Stimulated activated CD8-positive, alpha-beta memory T cell treated with anti-CD3 and anti-CD28 coated beads, Interleukin-7, amount 100 ng/mL, for 48 hours (primary cell): ENCODE results near the gene SMAD3.

ENCODE experiments used
- DNase-seq, 2 donors: peaks; one replicate each; pipeline ENCODE4 v3.0.0-alpha.2; 2020; ENCODE audit warnings: low read depth in 1 of 2; ENCODE audit errors: extremely low read depth in 1 of 2

Gene SMAD3

DNA sequence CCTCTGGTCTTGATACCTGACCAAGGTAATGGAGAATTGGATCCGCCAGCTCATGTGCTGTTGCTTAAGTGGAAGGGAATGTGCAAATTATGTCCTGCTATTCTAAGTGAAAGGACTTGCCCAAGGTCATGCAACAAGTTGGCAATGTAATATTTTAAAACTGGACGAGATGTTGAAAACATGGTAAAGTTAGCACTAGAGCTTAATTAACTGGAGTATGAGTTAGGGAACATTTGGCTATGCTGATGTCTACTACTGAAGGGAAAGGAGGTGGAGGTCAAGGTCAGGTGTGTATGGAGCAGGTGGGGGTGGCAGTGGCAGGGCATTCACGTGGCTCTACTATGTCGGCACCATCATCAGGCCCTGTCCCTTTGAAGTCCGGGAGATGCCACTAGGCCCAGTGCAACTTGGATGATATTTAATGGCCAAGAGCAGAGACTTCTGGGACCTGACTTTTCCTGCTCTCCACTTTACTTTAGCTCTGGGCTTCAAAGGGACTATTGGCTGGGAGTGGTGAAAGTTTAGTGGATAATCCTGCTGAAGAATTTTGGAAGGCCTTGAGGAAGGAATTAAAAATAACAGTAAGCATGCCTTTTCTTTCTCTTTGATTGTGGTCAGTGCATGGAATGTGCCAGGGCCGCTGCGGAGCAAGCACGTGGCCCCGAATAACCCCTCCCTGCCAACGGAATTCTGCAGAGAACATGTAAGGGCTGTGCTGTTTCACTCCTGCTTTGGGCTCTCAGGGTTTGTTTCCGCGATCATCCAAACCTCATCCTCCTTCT lies 14.9 kb downstream of the SMAD3 start:
- DNase-seq, result no peak

DNA sequence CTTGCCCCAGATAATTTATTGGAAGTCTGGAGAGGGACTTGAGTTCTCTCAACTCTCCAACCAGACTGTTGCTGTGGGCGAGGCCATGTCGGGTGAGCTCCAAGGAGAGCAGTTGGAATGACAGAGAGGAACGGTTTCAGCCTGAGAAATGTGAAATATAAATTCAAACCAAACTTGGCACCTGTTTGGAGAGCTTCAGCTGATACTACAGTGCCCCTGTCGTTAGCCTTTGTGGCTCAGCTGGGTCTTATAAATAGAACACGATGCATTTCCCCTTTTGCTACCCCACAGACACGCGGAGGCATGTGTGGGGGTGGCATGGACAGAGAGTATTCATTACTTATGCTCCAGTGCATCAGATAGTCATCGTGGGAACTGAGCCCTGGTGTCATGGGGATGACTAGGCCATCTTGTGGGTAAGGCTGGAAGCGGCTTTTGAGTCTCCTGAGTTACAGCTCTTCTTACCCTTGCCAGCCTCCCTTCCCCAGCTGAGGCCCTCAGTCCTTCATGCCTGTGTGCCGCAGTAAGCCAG lies 15.6 kb downstream of the SMAD3 start:
- peak in 1 of 2 donors; percentile 72 for DNase-seq

DNA sequence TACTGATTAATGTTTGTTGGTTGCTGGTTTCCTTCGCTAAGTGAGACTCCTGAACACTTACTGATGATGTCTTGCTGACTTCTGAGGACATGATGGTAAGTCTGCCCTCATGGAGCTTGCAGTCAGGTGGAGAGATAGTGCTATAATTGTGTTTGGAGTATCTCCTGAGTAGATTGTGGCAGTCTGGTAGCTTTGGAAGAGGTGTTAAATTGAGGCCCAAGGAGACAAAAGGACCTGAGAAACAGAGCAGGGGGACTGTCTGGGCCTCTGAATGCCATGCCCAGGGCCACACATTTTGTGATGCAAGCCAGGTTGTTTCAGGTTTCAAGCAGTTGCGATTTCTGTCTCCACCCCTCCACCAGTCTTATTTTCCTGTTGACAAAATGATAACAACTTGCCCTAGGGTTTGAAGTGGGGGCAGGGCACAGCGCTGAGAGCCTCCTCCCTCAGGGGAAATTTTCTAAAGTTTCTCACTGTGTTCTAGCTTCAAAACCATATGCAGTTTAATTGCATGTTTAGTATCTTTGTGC lies 16.7 kb downstream of the SMAD3 start:
- no peak for DNase-seq

- no peak for DNase-seq
Measured at GRCh38 chr15:67083135-67083762, 17.8 kb downstream of the SMAD3 start.

DNA sequence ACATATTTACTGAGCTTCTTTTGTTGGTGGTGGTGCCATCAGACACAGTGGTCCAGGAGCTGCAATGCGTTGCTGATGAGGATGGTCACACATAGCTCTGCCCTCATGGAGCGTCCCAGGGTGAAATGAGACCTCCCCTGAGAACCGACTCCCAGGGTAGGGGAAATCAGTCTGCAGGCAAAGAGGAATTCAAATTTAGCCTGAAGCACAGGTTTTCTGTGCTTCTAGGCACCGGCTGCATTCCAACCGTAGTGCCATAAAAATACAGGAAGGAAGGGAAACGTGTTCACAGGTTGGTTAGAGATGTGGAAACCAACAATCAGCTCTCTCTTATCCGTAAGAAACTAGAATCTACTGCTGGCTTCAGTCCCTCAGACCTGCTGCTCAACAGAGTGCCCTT lies 19.2 kb downstream of the SMAD3 start:
- no peak for DNase-seq

GRCh38 chr15:67085237-67085817 lies 19.9 kb downstream of the SMAD3 start:
- peak; percentile 41 to 64 for DNase-seq

GRCh38 chr15:67085818-67086636 lies 20.6 kb downstream of the SMAD3 start:
- DNase-seq, result peak; percentile 37 to 51

- no peak for DNase-seq
Measured at GRCh38 chr15:67086637-67086914, 21.2 kb downstream of the SMAD3 start.

GRCh38 chr15:67087507-67088172 lies 22.2 kb downstream of the SMAD3 start:
- no peak for DNase-seq

GRCh38 chr15:67089217-67090193 lies 24.1 kb downstream of the SMAD3 start:
- no peak for DNase-seq

GRCh38 chr15:67090297-67091070 lies 25.1 kb downstream of the SMAD3 start:
- DNase-seq, result no peak

DNA sequence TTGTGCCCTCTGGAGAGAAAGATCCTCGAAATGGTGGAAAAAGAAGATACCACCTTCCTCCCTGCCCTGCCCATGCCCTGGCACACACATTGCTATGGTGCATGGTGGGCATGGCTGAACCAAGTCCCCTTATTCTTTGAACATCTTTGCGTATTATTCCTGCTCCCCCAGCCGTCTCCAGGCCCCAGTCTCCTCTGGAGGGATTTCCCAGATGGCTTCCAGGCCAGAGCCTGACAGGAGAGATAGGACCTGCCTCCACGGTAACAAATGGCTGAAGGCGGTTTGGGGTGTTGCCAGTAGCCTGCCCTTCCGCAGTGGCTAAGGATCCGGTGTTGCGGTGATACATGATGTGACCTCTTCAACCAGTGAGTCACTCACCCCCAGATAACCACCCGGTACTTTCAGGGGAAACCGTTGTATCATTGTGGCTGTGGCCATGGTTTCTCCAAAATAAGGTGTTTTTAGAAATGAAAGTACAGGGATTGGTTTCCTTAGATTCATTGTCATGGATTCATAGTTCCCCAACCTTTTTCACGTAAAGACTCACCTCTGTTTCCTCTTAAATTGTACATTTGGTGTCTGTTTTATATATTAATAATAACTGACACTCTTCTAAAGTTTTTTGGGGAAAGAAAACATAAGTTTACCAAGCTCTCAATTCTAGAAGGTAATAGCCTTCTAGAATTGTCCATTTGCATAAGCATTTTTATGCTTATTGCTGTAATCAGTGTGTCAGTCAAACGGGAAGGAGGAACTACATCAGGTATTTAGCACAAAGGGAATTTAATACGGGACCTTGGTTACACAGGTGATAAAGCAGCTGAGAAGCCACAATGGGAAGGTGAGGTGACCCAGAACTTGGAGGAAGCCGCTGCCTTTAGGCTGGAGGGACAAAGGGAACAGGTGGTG lies 25.9 kb downstream of the SMAD3 start:
- DNase-seq, result peak; percentile 59 to 77

DNA sequence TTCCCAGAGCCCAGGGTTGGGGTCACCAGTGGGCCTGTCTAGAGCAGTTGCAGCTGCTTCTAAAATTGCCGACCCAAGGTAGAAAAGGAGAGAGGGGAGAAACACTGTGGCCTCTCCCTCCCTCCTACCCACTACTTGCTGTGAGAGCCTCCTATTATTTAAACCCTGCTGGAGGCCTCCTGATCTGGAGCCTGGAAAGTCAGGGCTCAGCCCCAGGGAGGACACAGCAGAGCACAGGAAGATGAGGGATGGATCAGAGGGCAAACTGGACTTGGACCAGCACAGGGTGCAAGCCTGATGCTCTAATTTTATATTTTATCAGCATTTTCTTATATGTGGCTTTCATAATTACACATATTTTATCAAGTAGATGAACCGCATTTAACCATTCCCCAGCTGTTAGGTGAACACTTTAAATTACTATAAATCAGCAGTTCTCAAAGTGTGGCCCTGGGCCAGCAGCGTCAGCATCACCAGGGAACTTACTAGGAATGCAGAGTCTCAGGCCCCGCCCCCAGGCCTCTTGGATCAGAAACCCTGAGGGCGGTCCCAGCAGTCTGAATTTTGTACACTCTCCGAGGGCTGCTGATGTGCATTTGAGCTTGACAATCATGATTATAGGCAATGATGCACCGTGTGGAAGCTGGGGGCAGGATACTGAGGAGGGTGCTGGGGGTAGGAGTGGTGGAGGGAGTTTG lies 26.7 kb downstream of the SMAD3 start:
- DNase-seq, result no peak

DNA sequence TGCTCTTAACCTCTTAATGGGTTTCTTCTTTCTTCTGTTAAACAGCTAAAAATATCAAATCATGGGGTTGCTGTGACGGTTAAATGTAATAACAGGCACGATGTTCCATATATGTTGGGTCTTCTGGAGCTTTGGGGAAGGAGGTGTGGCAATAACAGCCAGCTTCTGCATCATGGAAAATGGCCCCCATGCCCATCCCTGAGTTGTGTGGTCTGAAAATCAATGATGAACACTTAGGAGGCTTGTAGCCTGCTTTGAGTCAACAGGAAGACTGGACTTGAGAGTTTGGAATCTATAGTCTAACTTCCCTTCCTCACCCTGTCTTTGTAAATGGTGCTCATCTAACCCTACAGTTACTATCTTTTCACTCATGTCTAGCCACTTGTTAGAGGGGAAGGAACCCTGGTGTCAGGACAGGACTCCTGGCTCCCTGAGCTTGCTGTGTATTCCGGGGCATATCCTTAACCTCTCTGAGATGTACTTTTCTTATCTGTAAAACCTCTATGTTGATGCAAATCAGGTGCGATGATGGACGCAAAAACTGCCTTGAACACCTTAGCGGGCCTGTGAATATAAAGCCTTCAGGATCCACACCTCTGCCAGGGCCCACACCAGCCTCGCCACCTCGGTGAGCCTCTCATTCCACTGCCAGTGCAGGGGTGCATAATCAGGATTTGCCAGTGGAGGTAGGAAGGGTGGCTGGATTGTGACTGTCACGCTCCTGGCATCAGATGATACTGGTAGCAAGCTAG lies 27.5 kb downstream of the SMAD3 start:
- DNase-seq, result no peak

DNA sequence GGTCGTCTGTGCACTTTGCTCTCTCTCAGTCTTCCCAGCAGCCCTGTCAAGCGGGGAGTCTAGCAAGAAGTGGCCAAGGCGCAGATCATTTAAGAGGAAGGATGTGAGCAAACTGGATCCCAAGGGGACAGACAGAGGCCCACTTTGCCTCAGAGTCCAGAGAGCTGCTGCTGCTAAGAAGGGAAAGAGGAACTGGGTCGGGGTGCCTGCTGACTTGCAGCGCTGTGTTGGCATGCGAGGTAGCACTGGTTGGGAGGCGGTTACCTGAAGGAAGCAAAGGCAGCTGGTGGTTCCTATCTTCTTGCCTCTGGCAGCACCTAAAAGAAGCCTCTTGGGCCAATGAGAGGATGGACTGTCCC lies 28.1 kb downstream of the SMAD3 start:
- no peak for DNase-seq
